ENCODE measurements around the gene CGB1. TPM values are rescaled to one million over a fixed set of nuclear protein-coding genes. Genes with fewer than 3 reads are reported as not detected.
A peak's percentile ranks its signal among the peaks of the same experiment; 100 is the strongest.

CGB1 gene
- total RNA-seq, 1 experiment from 2014 or later, result not detected

- no peak overlapping the region for H3T11ph ChIP-seq (ENCODE audit: low read length)
- no peak overlapping the region for H3K23ac ChIP-seq (ENCODE audit: insufficient read length, low read depth, low read length)
- H2BK120ac ChIP-seq (ENCODE audit: low read depth, low read length, poor library complexity, severe bottlenecking), result no peak overlapping the region
- H3K27me3 Mint-ChIP-seq (ENCODE audit: low read depth), result no peaks in the 10 kb centered on the region
- peak; percentile 90 for DNase-seq
- H3K4me3 Mint-ChIP-seq, result peak overlapping the region in 1 of 2 experiments; percentile 54; a peak in 2 of 5 replicates
- H3K4me2 ChIP-seq (ENCODE audit: insufficient read depth, insufficient read length, low read length), result no peak overlapping the region
- H4K5ac ChIP-seq (ENCODE audit: insufficient read length, low read depth, low read length), result no peak overlapping the region
- H3K36me3 Mint-ChIP-seq (ENCODE audit: insufficient read depth in 1 of 3, low read depth in 3 of 3), result peaks cover 8 to 30% (median 18%) of the 10 kb centered on the region in 3 experiments; a peak in 6 of 7 replicates
- H3K4me1 Mint-ChIP-seq, result peaks cover 17 to 20% of the 10 kb centered on the region in 2 experiments
- H4K20me1 ChIP-seq (ENCODE audit: control insufficient read depth, insufficient read depth, insufficient read length), result no peaks in the 10 kb centered on the region
- H3K56ac ChIP-seq (ENCODE audit: insufficient read length, low read depth, low read length), result no peak overlapping the region
- TF ChIP-seq CTCF (conservative IDR thresholded peaks at IDR 0.05), result peak; percentile 92
- no peak overlapping the region for H2AK5ac ChIP-seq (ENCODE audit: insufficient read length, low read length)
- H3K14ac ChIP-seq (ENCODE audit: insufficient read depth, low read length), result no peak overlapping the region
- H3K79me2 ChIP-seq (ENCODE audit: insufficient read depth, low read length), result peaks cover 5% of the 10 kb centered on the region; the same call in 1 of the 2 replicates
- no peak overlapping the region for H3K27ac ChIP-seq (ENCODE audit: insufficient read length, low read depth, low read length)
- H4K8ac ChIP-seq (replicated peaks; ENCODE audit: insufficient read length, low read depth, low read length), result no peak overlapping the region
- no peaks in the 10 kb centered on the region for H3K27me3 ChIP-seq (ENCODE audit: insufficient read depth, low read length)
- no peak overlapping the region for H3K18ac ChIP-seq (ENCODE audit: insufficient read length, low read depth, low read length)
- H3K9me3 ChIP-seq (ENCODE audit: control insufficient read depth, low read depth, low read length), result no peaks in the 10 kb centered on the region
- H3K4ac ChIP-seq (ENCODE audit: low read depth, low read length), result no peak overlapping the region
- H3K23me2 ChIP-seq (ENCODE audit: insufficient read length, low read depth, low read length, poor library complexity, severe bottlenecking), result no peaks in the 10 kb centered on the region
- no peaks in the 10 kb centered on the region for H3K9me3 Mint-ChIP-seq
- H3K4me1 ChIP-seq (ENCODE audit: insufficient read depth, low read length), result no peaks in the 10 kb centered on the region
- H2BK20ac ChIP-seq (ENCODE audit: low read depth, low read length, poor library complexity, severe bottlenecking), result no peak overlapping the region
- H3K9ac ChIP-seq (ENCODE audit: extremely low read depth, insufficient read length, low read length), result no peak overlapping the region
- no peak overlapping the region for H4K91ac ChIP-seq (ENCODE audit: insufficient read length, low read depth, low read length)
- no peak overlapping the region for H2BK15ac ChIP-seq (ENCODE audit: low read depth, low read length)
- H2AFZ ChIP-seq (ENCODE audit: low read length), result no peak overlapping the region
- H2BK5ac ChIP-seq (ENCODE audit: insufficient read length, low read length), result no peak overlapping the region
- no peak overlapping the region for H2BK12ac ChIP-seq (ENCODE audit: insufficient read length, low read depth, low read length)
- H3K27ac Mint-ChIP-seq, result peak overlapping the region; percentile 78 to 94 (median 94); a peak in 5 of 7 replicates
- no CpG with 5 or more reads among the region's 16 CpGs for WGBS (ENCODE audit: extremely low coverage, insufficient read length, low lambda C conversion rate)
- no peaks in the 10 kb centered on the region for H3K79me1 ChIP-seq (ENCODE audit: insufficient read depth, low read depth, low read length, poor library complexity, severe bottlenecking)
Observed at GRCh38 chr19:48999481-49000325, 37.0 kb downstream of the CGB1 start.

All from H9 (cell line).